Measurements from ENCODE around the gene OSBPL5.

OSBPL5 gene

DNA sequence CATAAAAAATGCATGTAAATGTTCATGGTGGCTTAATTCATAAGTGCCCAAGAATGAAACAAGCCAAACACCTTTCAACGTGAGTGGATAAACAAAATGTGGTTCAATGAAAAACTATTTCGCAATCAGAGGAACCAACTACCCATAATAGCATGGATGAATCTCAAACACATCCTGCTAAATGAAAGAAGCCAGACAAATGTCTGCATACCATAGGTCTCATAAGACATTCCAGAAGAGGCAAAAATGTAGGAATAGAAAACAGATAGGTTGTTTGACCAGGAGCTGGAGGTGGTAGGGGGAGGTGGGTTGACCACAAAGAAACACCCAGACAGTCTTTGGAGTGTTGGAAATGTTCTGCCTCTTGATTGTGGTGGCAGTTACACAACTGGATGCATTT lies 13.2 kb upstream of the OSBPL5 start:
- H3K4me3 ChIP-seq: no peak overlapping the region
- TF ChIP-seq, protein P1, sequence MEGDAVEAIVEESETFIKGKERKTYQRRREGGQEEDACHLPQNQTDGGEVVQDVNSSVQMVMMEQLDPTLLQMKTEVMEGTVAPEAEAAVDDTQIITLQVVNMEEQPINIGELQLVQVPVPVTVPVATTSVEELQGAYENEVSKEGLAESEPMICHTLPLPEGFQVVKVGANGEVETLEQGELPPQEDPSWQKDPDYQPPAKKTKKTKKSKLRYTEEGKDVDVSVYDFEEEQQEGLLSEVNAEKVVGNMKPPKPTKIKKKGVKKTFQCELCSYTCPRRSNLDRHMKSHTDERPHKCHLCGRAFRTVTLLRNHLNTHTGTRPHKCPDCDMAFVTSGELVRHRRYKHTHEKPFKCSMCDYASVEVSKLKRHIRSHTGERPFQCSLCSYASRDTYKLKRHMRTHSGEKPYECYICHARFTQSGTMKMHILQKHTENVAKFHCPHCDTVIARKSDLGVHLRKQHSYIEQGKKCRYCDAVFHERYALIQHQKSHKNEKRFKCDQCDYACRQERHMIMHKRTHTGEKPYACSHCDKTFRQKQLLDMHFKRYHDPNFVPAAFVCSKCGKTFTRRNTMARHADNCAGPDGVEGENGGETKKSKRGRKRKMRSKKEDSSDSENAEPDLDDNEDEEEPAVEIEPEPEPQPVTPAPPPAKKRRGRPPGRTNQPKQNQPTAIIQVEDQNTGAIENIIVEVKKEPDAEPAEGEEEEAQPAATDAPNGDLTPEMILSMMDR (IDR thresholded peaks at IDR 0.05): no peak
- DNase-seq (ENCODE audit: low spot score): no peak

DNA sequence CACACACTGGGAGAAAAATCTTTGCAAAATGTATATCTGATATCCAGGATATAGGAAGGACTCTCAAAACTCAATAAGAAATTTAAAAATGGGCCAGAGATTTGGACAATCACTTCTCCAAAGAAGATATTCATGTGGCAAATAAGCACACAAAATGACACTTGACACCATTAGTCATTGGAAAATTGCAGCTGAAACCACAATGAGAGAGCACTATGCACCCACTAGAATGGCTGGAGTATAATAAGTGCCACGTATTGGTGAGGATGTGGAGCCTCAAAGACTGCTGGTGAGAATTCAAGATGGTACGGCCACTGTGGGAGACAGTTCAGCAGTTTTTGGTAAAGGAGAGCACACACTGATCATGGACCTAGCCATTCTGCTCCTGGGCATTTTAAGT lies 12.8 kb upstream of the OSBPL5 start:
- TF ChIP-seq, protein P1 (IDR thresholded peaks at IDR 0.05): no peak
- no peak for DNase-seq (ENCODE audit: low spot score)
- H3K27ac ChIP-seq: no peak overlapping the region
- H3K4me3 ChIP-seq: no peak overlapping the region

More for the DNA sequence above, 13.2 kb upstream of the OSBPL5 start:
- H3K27ac ChIP-seq: no peak overlapping the region

DNA sequence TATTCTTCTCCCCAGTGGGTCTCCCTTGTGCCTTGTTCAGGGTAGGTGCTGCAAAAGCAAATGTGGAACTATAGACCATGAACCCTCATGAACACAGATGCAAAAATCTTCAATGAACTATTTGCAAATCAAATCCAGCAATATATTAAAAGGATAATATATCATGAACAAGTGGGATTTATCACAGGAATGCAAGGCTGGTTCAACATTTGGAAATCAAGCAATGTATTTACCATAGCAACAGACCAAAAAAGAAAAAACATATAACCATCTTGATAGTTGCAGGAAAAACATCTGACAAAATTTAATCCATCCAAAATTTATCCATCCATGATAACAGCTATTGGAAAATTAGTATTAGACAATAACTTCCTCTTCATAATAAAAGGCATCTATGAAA lies 11.4 kb upstream of the OSBPL5 start:
- Histone ChIP-seq H3K4me3 (no peak overlapping the region), H3K27ac (no peak overlapping the region)
- TF ChIP-seq, protein P1 (IDR thresholded peaks at IDR 0.05): no peak
- no peak for DNase-seq (ENCODE audit: low spot score)

DNA sequence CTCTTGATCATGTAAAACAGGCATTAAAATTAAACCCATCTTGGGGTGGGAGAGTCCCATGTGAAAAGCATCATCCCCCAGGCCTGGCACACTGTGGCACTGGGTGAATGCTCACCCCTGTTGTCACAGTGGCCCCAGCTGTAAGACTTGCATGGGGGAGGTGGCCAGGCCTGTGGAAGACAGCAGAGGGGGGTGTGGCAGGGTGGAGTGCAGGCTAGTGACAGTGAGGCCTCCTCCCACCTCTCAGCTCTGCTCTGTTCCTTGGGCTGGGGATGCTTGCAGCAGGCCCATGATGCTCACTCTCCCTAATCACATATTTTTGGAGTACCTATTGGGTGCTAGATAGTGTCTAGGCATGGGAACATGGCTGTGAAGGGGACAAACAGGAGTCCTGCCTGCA lies 10.1 kb upstream of the OSBPL5 start:
- TF ChIP-seq, protein P1 (IDR thresholded peaks at IDR 0.05): no peak
- no peak overlapping the region for H3K27ac ChIP-seq
- H3K4me3 ChIP-seq: no peak overlapping the region
- DNase-seq (ENCODE audit: low spot score): no peak

DNA sequence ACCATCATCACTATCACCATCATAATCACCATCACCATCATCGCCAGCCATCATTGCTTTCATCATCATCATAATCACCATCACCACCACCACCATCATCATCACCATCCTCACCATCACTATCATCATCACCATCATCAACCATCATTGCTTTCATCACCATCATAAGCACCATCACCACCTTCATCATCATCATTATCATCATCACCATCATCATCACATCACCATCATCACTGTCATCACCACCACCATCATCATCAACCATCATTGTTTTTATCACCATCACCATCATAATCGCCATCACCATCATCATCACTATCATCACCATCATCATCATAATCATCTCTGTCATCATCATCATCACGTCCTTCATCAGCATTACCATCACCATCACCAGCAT lies 9.3 kb upstream of the OSBPL5 start:
- TF ChIP-seq, protein P1 (IDR thresholded peaks at IDR 0.05): no peak
- no peak for DNase-seq (ENCODE audit: low spot score)
- H3K27ac ChIP-seq: no peak overlapping the region
- H3K4me3 ChIP-seq: no peak overlapping the region

DNA sequence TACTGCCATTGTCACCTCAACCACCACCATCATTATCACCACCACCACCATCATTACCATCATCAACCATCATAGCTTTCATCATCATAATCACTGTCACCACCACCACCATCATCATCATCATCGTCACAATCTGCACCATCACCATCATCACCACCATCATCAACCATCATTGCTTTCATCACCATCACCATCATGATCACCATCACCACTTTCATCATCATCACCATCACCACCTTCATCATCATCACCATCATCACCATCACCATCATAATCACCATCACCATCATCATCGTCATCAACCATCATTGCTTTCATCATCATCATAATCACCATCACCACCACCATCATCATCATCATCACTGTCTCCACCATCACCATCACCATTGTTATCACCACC lies 8.7 kb upstream of the OSBPL5 start:
- Histone ChIP-seq H3K4me3 (no peak overlapping the region), H3K27ac (no peak overlapping the region)
- no peak for DNase-seq (ENCODE audit: low spot score)
- TF ChIP-seq, protein P1 (IDR thresholded peaks at IDR 0.05): no peak

DNA sequence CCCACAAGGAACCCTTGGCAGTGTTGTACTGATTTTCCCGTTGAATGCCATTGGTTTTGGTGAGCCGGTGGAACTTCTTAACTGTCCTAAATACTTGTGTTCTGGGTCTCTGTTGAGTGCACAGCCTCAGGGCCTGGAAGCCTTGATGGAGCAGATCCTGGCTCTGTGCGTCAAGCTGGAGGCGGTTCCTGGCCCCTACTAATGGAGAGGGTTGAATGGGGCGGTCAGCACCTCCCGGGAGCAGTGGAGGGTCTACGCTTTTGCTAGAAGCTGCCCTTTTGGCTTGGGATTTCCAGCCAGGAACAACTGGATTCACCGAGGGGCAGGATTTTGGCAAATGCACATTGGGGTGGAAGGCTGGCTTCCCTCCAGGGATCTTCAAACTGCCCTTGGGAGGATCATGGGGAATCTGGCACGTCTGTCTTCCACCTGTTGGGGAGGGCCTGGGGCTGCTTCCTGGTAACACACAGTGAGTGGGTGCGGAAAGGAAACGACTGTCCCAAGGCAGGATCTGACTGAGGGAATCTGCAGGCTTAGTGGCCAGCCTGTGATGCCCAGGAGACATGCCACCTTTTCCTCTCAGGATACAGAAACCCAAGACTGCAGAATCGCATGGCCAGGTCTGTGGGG lies 6.9 kb upstream of the OSBPL5 start:
- TF ChIP-seq, protein P1 (IDR thresholded peaks at IDR 0.05): no peak
- DNase-seq (ENCODE audit: low spot score): no peak
- Histone ChIP-seq H3K27ac (no peak overlapping the region), H3K4me3 (no peak overlapping the region)
